Right lobe of liver (tissue), 4 donors: ENCODE data around the gene VPS18.

Experiments
- CTCF ChIP-seq, 4 donors: fragments of 200-600 bp in 3 of 4; fragments of 450-650 bp in 1 of 4; IDR thresholded peaks; one replicate each; pipeline versions ENCODE4 v1.5.1 to v1.8.0; 2016 to 2022; ENCODE audit warnings: antibody characterized with exemption in 4 of 4, mild to moderate bottlenecking in 2 of 4
- POLR2A ChIP-seq: fragments of 450-650 bp; IDR thresholded peaks from one replicate; pipeline ENCODE4 v1.6.1; 2017; ENCODE audit warnings: antibody characterized with exemption, mild to moderate bottlenecking
- donor health status: DM: no; HTN: no; CAD: no.
- donor health status: DM: no; HTN: no; CAD: no.
- donor health status: DM: no; HTN: yes; CAD: no.

DNA sequence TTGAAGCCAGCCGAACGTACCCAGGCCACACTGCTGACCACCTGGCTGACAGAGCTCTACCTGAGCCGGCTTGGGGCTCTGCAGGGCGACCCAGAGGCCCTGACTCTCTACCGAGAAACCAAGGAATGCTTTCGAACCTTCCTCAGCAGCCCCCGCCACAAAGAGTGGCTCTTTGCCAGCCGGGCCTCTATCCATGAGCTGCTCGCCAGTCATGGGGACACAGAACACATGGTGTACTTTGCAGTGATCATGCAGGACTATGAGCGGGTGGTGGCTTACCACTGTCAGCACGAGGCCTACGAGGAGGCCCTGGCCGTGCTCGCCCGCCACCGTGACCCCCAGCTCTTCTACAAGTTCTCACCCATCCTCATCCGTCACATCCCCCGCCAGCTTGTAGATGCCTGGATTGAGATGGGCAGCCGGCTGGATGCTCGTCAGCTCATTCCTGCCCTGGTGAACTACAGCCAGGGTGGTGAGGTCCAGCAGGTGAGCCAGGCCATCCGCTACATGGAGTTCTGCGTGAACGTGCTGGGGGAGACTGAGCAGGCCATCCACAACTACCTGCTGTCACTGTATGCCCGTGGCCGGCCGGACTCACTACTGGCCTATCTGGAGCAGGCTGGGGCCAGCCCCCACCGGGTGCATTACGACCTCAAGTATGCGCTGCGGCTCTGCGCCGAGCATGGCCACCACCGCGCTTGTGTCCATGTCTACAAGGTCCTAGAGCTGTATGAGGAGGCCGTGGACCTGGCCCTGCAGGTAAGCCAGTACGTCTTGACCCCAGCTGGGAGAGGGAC lies 6.2 kb downstream of the VPS18 start:
- no peak for TF ChIP-seq CTCF (IDR thresholded peaks at IDR 0.05)
- TF ChIP-seq POLR2A: no peak
